Mesendoderm (in vitro differentiated cells): ENCODE results near the gene EFCAB12.

ENCODE experiments used
- DNase-seq: peaks from one replicate; pipeline ENCODE4 v3.0.0; 2013
- H2AK5ac ChIP-seq: 2 replicates; pipeline ENCODE4 v1.6.1; 2013; ENCODE audit warnings: low read length, inconsistent platforms
- H2BK120ac ChIP-seq: 2 replicates; pipeline ENCODE4 v1.6.1; 2013; ENCODE audit warnings: low read depth, mild to moderate bottlenecking, low read length, moderate library complexity, mixed read lengths
- H2BK15ac ChIP-seq: replicated peaks from 2 replicates; pipeline ENCODE4 v1.6.1; 2013; ENCODE audit warnings: low read depth, mild to moderate bottlenecking, moderate library complexity
- H2BK5ac ChIP-seq: 2 replicates; pipeline ENCODE4 v1.6.1; 2013; ENCODE audit warnings: low read length, inconsistent platforms
- H3K18ac ChIP-seq: 2 replicates; pipeline ENCODE4 v1.6.1; 2013; ENCODE audit warnings: mild to moderate bottlenecking, low read length, mixed read lengths
- H3K23ac ChIP-seq: one replicate; pipeline ENCODE4 v1.6.1; 2013; ENCODE audit warnings: low read length
- H3K27ac ChIP-seq: 2 replicates; pipeline ENCODE4 v1.5.1; 2013; ENCODE audit warnings: low read depth, mild to moderate bottlenecking, inconsistent platforms, low read length, moderate library complexity
- H3K27me3 ChIP-seq: 2 replicates; pipeline ENCODE4 v1.6.1; 2013; ENCODE audit warnings: low read length, control low read depth, mild to moderate bottlenecking, inconsistent platforms; ENCODE audit not compliant: insufficient read depth, poor library complexity
- H3K36me3 ChIP-seq: 2 replicates; pipeline ENCODE4 v1.6.1; 2013; ENCODE audit warnings: low read length, inconsistent platforms; ENCODE audit not compliant: control insufficient read depth, insufficient read depth
- H3K4ac ChIP-seq: one replicate; pipeline ENCODE4 v1.6.1; 2013; ENCODE audit warnings: low read depth, mild to moderate bottlenecking, low read length, moderate library complexity
- H3K4me1 ChIP-seq: 2 replicates; pipeline ENCODE4 v1.6.1; 2013; ENCODE audit warnings: low read depth, low read length, inconsistent platforms; ENCODE audit not compliant: control insufficient read depth
- H3K4me2 ChIP-seq: 2 replicates; pipeline ENCODE4 v1.6.1; 2013; ENCODE audit warnings: low read length
- H3K4me3 ChIP-seq: 2 replicates; pipeline ENCODE4 v1.5.1; 2013; ENCODE audit warnings: mild to moderate bottlenecking, low read length
- H3K56ac ChIP-seq: one replicate; pipeline ENCODE4 v1.6.1; 2013; ENCODE audit warnings: low read length
- H3K79me1 ChIP-seq: 2 replicates; pipeline ENCODE4 v1.6.1; 2013; ENCODE audit warnings: low read length, inconsistent platforms
- H3K79me2 ChIP-seq: 2 replicates; pipeline ENCODE4 v1.6.1; 2013; ENCODE audit warnings: mild to moderate bottlenecking, low read length; ENCODE audit not compliant: control insufficient read depth, insufficient read depth
- H3K9ac ChIP-seq: 2 replicates; pipeline ENCODE4 v1.6.1; 2013; ENCODE audit warnings: low read length, inconsistent platforms
- H4K5ac ChIP-seq: one replicate; pipeline ENCODE4 v1.6.1; 2013; ENCODE audit warnings: low read length
- H4K8ac ChIP-seq: one replicate; pipeline ENCODE4 v1.6.1; 2013; ENCODE audit warnings: low read depth, mild to moderate bottlenecking, control low read depth, low read length, moderate library complexity
- WGBS: extraction: QIAGEN DNeasy Blood & Tissue Kit; methylation state at CpG from one replicate; pipeline ENCODE4 v1.1.7; 2013; ENCODE audit warnings: low lambda C conversion rate, missing lambda C conversion rate; ENCODE audit not compliant: insufficient coverage; ENCODE audit errors: extremely low coverage; 5-methylcytosine and 5-hydroxymethylcytosine counted together

EFCAB12 gene

GRCh38 chr3:129442486-129442885 lies 14.1 kb upstream of the EFCAB12 start:
- Histone ChIP-seq H3K4me2 (no peak overlapping the region), H2BK120ac (no peak overlapping the region), H2BK15ac (no peak overlapping the region), H3K4me3 (no peak overlapping the region), H3K79me2 (peaks cover 12% of the 10 kb centered on the region), H3K18ac (no peak overlapping the region), H2AK5ac (no peak overlapping the region), H3K23ac (no peak overlapping the region), H4K5ac (no peak overlapping the region), H2BK5ac (no peak overlapping the region), H3K36me3 (no peaks in the 10 kb centered on the region), H3K79me1 (peaks cover 4% of the 10 kb centered on the region), H3K27ac (no peak overlapping the region), H3K4me1 (peaks cover 6% of the 10 kb centered on the region), H3K9ac (no peak overlapping the region), H3K56ac (no peak overlapping the region), H4K8ac (no peak overlapping the region), H3K4ac (no peak overlapping the region), H3K27me3 (no peaks in the 10 kb centered on the region)
- no peak for DNase-seq
- no CpG with 5 or more reads among the region's 2 CpGs for WGBS

GRCh38 chr3:129441782-129442181 lies 13.3 kb upstream of the EFCAB12 start:
- H3K56ac ChIP-seq, result no peak overlapping the region
- no CpG with 5 or more reads among the region's 4 CpGs for WGBS
- no peak overlapping the region for H2BK15ac ChIP-seq
- peaks cover 2% of the 10 kb centered on the region for H3K36me3 ChIP-seq
- H3K9ac ChIP-seq, result peak overlapping the region; percentile 26
- no peak overlapping the region for H2BK120ac ChIP-seq
- H2BK5ac ChIP-seq, result no peak overlapping the region
- peak; percentile 40 for DNase-seq
- H3K27me3 ChIP-seq, result no peaks in the 10 kb centered on the region
- no peak overlapping the region for H3K4me2 ChIP-seq
- no peak overlapping the region for H3K4ac ChIP-seq
- peaks cover 4% of the 10 kb centered on the region for H3K79me1 ChIP-seq
- no peak overlapping the region for H3K18ac ChIP-seq
- H2AK5ac ChIP-seq, result no peak overlapping the region
- H3K4me1 ChIP-seq, result peaks cover 6% of the 10 kb centered on the region
- no peak overlapping the region for H4K8ac ChIP-seq
- H3K4me3 ChIP-seq, result no peak overlapping the region
- no peak overlapping the region for H4K5ac ChIP-seq
- H3K23ac ChIP-seq, result no peak overlapping the region
- H3K79me2 ChIP-seq, result peaks cover 12% of the 10 kb centered on the region
- no peak overlapping the region for H3K27ac ChIP-seq

GRCh38 chr3:129441215-129441614 lies 12.8 kb upstream of the EFCAB12 start:
- Histone ChIP-seq H3K56ac (peak overlapping the region; percentile 75), H3K79me1 (peaks cover 4% of the 10 kb centered on the region), H3K9ac (peak overlapping the region; percentile 93), H3K23ac (no peak overlapping the region), H3K4ac (no peak overlapping the region), H3K4me2 (no peak overlapping the region), H2AK5ac (no peak overlapping the region), H2BK120ac (no peak overlapping the region), H4K8ac (no peak overlapping the region), H4K5ac (no peak overlapping the region), H3K27me3 (no peaks in the 10 kb centered on the region), H3K79me2 (peaks cover 12% of the 10 kb centered on the region), H2BK5ac (no peak overlapping the region), H3K4me1 (peaks cover 6% of the 10 kb centered on the region), H2BK15ac (no peak overlapping the region), H3K36me3 (peaks cover 2% of the 10 kb centered on the region), H3K4me3 (no peak overlapping the region), H3K18ac (no peak overlapping the region), H3K27ac (no peak overlapping the region)
- DNase-seq, result no peak
- WGBS, result no CpG with 5 or more reads among the region's 9 CpGs

- no peak overlapping the region for H2BK15ac ChIP-seq
- H3K4me1 ChIP-seq, result peaks cover 6% of the 10 kb centered on the region
- peak overlapping the region; percentile 96 for H3K56ac ChIP-seq
- H3K27me3 ChIP-seq, result no peaks in the 10 kb centered on the region
- H3K23ac ChIP-seq, result peak overlapping the region; percentile 75
- WGBS, result no CpG with 5 or more reads among the region's 9 CpGs
- peak overlapping the region; percentile 77 for H3K4me2 ChIP-seq
- no peak overlapping the region for H2AK5ac ChIP-seq
- H3K36me3 ChIP-seq, result peaks cover 2% of the 10 kb centered on the region
- peak overlapping the region; percentile 90 for H3K27ac ChIP-seq
- H2BK5ac ChIP-seq, result peak overlapping the region; percentile 70
- H3K4ac ChIP-seq, result no peak overlapping the region
- H2BK120ac ChIP-seq, result no peak overlapping the region
- peaks cover 12% of the 10 kb centered on the region for H3K79me2 ChIP-seq
- peak overlapping the region; percentile 78 for H3K4me3 ChIP-seq
- peak overlapping the region; percentile 60 for H3K18ac ChIP-seq
- no peak overlapping the region for H4K5ac ChIP-seq
- DNase-seq, result no peak
- H3K9ac ChIP-seq, result peak overlapping the region; percentile 93
- no peak overlapping the region for H4K8ac ChIP-seq
- H3K79me1 ChIP-seq, result peaks cover 4% of the 10 kb centered on the region
Measured at GRCh38 chr3:129440618-129441190, 12.3 kb upstream of the EFCAB12 start.

- Histone ChIP-seq H3K9ac (peak within 1 kb of the TSS; percentile 93), H3K79me2 (peaks cover 12% of the 10 kb centered on the region), H4K5ac (no peak within 1 kb of the TSS), H3K27me3 (no peaks in the 10 kb centered on the region), H3K23ac (peak within 1 kb of the TSS; percentile 82), H3K56ac (peak within 1 kb of the TSS; percentile 98), H4K8ac (no peak within 1 kb of the TSS), H3K79me1 (peaks cover 4% of the 10 kb centered on the region), H2BK120ac (no peak within 1 kb of the TSS), H2AK5ac (no peak within 1 kb of the TSS), H3K4ac (peak within 1 kb of the TSS; percentile 82), H3K4me2 (peak within 1 kb of the TSS; percentile 77), H2BK15ac (no peak within 1 kb of the TSS), H3K4me3 (peak within 1 kb of the TSS; percentile 94), H3K27ac (peak within 1 kb of the TSS; percentile 90), H3K18ac (peak within 1 kb of the TSS; percentile 77), H3K36me3 (peaks cover 2% of the 10 kb centered on the region), H3K4me1 (peaks cover 6% of the 10 kb centered on the region), H2BK5ac (peak within 1 kb of the TSS; percentile 70)
- WGBS, result no CpG with 5 or more reads among the region's 75 CpGs
- DNase-seq, result peak; percentile 100
Measured at GRCh38 chr3:129439817-129440617, 11.6 kb upstream of the EFCAB12 start, which contains the start of the genes IFT122 and MBD4. Gene IFT122, plus strand, starts transcription at chr3:129440224. Its CDS starts 107 bp downstream, at chr3:129440331. Gene MBD4, minus strand, starts transcription at chr3:129439948. Its CDS starts 115 bp downstream, at chr3:129439833.
